Fibroblast of skin of right quadriceps (primary cell): Measurements from ENCODE around the gene MUC13.

Experiments used
- DNase-seq: peaks from one replicate; pipeline ENCODE4 v3.0.0-alpha.2; 2013

The MUC13 gene

DNA sequence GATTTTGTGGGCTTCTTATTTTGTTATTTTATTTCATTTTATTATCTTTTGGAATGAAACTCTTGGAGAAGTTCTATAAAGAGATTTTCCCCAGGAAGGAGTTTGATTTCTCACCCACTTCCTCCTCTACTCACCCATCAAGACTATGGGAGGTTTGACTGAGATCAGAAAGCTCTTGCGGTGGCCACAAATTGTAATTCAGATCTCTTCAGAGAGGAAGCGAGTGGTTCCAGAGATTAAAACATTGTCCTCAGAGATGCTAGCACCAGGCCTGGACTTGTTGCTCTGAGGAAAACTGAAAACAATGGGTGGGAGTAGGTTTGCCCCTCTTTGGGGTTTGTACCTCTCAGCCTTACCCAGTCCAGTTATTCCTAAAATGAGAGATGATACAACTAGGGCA, 8.1 kb upstream of the MUC13 start:
- DNase-seq, result no peak

DNA sequence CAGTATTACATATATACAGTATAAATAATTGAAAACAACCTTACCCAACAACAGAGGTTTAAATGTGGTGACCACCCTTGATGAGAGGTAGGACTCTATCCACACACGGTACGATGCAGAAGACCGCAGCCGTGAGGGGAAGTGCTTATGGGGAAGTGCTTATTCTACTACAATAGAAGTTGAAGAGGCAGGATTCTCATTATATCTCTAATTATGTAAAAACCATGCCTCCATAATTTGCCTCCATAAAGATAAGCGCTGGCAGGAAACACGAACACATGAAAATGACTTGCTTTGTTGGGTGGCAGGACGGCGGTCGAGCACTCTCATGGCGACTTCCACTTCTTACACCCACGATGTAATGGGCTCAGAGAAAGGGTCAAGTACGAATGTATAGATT, 7.2 kb upstream of the MUC13 start:
- DNase-seq, result no peak

DNA sequence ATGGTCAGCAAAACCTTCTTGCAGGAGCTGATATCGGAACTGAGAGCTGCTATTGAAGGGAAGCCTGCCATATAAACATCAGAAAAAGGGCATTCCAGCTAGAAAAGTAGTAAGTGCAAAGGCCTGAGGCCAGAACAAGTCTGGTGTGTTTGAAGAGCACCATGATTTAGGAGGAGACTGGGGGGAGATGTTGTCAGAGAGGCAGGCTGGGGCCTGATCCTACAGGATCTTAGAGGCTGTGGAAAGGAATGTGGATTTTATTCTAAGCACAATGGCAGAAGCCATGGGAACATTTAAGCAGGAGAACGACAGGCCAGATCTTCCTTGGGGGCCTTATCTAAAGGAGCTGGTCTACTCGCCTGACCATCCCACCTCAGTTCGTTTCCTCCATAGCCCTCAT, 5.1 kb upstream of the MUC13 start:
- no peak for DNase-seq

DNA sequence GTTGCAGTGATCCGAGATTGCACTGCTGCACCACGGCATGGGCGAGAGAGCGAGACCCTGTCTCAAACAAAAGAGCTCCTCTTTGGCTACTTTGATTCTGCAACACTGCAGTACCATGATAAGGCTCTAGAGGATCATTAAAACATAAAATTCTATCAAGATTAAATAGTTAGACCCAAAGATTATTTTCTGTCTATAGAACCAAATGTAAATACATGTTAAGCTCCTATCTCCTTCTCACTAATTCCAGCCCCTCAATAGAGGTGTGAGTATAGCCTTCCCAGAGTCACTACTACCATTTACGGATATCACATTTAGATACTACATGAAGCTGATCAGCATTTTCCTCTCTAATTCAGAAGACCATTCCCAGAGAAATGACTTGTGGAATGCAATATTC, 4.3 kb upstream of the MUC13 start:
- DNase-seq, result no peak

DNA sequence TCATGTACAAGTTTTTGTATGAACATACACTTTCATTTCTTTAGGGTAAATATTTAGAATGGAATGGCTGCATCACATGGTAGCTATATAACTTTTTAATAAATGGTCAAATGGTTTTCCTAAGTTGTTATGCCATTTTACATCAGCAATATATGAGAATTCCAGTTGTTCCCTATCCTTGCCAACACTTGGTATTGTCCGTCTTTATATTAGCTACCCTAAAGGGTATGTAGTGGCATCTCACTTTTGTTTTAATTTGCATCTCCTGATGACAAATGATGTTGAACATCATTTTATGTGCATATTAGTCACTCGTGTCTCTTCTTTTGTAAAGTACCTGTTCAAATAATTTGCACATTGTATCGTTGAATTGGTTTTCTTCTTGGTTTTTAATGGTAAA, 2.5 kb upstream of the MUC13 start:
- no peak for DNase-seq

DNA sequence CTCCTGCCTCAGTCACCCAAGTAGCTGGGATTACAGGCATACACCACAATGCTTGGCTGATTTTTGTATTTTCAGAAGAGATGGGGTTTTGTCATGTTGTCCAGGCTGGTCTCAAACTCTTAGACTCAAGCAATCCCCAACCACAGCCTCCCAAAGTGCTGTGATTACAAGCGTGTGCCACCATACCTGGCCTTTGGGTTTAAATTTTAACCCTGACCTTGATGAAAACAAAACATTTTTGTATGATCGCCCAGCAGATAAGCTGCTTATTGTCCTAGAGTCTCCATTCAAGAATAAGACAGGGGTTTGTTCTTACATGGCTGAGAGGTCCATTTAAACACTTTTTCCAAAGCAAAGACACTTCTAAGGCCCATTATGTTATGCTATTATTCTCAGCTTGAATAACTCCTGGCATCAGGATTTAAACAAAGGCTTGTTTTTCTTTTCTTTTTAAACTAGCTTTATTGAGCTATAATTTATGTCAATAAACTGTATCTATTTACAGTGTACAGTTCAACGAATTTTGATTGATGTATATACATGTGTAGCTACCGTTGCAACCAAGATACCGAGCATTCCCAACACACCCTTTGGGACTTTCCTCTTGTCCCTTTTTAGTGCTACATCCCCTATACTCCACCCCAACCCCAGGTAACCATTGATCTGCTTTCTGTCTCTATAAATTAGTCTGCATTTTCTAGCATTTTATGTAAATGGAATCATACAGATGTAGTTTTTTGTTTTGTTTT, 1.4 kb upstream of the MUC13 start:
- no peak for DNase-seq

DNA sequence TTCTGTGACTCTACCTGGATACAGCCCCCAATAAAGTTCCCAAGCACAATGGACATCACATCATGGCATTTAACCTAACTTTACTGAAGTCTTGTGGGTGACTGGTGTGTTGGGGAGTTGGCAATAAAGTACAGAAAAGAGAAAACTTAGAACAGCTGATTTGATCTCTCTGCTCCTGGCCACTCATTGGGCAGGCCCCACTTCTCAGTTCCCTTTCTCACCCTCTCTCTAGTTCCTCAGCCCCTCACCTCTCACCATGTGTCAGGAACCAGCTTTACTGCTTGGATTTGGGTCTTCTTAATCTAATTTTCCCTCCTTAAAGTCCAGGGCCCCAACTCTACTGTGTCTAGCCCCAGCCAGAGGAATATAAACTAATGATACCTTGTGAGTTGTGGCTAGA, 713 bp upstream of the MUC13 start:
- DNase-seq, result no peak

DNA sequence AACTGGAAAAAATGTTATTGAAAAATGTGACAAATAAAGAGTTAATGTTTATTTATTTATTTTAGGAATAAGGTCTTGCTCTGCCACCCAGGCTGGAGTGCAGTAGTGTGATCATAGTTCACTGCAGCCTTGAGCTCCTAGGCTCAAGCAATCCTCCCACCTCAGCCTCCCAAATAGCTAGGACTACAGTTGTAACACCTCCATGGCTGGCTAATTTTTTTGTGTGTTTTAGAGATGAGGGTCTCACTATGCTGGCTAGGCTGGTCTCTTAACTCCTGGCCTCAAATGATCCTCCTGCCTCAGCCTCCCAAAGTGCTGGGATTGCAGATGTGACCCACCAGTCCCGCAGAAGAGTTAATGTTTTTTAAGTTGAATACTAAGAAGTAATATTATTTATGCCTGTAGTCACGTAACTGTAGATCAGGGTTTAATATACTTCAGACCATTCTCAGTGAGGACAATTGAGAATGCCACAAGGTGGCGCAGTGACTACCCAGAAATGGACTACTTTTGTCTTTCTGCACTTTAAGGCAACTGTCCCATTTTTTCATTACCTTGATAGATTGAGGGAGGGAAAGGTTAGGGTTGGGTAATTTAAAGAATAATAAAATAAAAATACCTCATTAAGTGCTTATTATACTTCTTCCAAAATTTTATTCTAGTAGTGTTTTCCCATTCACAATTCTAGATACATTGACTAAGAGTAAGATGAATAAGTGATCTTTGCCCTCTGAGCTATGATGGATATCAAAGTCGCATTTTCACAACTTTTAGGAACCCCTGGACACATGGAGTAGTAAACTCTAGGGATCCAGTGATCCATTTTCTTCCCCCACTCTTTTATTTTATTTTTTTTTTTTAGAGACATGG, 6.0 kb downstream of the MUC13 start:
- peak; percentile 70 for DNase-seq

DNA sequence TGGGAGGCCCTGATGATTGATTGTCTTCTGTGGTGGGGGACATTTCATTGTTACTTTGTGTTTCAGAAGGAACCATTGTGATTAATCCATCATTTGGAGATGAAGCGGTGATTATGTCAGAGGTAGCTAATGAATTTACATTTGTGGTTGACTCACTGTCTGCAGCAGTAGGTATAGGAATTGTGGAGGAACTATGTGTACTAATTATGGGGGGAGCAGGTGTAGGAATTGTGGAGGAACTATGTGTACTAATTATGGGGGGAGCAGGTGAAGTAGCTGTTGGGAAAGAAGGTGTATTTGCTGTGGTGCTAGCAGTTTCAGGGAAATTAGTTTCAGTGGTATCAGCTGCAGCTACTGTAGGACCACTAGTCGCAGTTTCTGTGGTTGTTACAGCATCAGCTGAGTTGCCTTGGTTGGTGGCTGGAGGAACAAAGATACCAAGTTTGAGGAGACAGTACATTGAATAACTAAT, 6.9 kb downstream of the MUC13 start:
- DNase-seq, result no peak

DNA sequence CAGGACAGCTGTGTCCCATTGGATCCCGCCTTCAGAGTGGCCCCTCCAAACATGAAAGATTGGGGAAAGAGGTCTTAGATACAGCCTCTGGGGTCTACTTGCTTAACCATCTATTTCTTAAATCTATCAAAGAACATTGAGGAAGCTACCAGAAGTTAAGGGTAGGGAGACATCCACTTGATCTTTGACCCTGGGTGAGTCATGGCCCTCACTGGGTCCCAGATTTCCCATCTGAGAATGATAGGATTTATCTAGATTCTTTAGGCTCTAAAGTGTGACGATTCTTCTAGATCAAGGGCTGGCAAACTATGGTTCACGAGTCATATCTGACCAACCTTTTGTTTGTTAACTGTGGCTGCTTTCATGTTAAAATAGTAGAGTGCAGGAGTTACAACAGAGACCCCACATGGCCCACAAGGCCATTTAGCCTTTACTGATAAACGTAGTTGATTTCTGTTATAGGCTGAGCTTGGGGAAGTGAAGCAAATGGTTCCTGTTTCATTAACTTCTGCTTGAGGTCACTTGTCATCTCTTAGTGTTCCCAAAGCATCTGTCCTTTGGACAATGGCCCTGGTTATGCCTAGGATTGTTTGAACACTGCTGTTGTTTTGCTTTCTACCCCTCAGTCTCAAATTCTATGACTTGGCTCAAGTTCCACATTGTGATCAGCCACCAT, 8.0 kb downstream of the MUC13 start:
- no peak for DNase-seq

DNA sequence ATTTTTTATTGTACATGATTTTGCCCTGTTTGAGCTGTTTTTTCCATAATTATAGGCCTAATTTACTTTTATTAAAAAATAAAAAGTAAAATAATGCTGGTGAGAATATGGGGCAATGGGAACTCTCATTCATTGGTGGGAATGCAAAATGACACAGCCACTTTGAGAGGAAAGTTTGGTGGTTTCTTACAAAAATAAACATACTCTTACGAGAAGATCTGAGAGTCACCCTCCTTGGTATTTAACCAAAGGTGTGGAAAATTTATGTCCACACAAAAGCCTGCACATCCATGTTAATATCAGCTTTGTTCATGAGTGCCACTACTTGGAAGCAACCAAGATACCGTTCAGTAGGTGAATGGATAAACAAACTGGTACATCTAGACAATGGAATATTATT, 9.8 kb downstream of the MUC13 start:
- DNase-seq, result no peak

DNA sequence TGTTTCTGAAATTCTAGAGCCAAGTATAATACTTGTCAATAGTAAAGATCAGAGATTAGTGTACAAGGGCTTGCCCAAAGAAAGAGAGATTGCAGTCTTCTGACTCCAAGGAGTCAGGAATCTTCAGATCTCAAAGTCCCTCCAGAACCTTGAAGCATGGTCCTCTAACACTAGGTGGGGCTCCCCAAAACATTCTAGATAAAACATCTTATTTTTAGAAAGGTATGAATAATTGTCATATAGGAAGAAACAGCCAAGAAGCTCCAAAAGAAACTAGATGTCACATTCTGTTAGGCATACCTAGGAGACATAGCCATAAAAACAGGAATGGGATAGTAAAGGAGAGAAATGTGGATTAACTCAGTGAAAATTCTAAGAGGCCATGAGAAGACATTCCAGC, 10.7 kb downstream of the MUC13 start:
- peak; percentile 14 for DNase-seq

DNA sequence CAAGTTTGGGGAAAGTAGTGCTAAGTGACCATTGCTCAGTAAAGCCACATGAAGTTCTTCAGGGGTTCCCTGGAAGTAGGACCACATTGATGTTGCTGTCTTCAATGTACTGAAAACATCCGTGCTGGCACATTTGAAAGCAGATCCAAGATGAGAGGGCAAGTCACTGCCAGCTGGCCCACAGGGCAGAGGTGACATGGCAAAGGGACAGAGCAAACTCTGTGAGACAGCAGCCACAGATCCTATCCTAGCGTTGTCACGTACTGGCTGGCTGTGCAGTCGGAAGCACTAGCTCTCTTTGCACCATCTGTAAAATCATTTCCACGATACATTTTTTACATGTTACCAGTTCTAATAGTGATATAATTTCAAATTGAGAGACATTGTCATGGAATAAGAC, 13.8 kb downstream of the MUC13 start:
- DNase-seq, result no peak

DNA sequence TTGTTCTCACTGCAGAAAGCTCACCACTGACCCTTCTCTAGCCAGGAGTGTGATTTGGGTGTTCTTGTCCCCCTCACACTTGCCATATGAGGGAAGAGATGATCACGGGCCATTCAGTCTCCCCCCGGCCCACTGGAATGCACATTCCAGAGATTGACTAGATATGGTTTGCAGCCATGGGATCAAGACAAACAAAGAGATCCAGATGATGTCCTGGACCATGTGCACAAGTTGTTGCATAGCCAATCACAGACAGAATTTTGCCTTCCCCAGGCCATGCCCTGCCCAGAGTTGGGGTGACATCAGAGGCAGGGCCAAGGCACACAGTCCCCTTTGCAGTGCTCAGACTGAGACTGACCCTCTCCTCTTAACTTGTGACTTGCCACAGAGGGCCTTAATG, 14.8 kb downstream of the MUC13 start:
- peak; percentile 52 for DNase-seq

DNA sequence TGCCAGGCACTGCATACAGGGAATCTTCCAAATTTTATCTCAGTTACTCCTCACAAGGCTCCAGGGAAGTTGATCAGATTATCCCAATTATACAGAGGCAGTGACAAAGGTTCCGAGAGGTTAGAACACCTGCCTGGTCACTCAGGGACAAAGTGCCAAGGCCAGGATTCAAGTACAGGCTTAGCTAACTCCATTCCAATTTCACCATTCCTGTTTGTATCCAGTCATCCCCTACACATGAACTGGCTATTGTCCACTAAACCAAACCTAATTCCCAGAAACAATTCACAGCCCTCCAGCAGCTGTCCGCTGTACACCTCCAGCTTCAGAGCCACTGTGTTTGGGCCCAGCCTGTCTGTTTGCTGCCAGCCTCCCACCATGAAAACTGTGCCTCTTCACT, 16.0 kb downstream of the MUC13 start:
- DNase-seq, result no peak

DNA sequence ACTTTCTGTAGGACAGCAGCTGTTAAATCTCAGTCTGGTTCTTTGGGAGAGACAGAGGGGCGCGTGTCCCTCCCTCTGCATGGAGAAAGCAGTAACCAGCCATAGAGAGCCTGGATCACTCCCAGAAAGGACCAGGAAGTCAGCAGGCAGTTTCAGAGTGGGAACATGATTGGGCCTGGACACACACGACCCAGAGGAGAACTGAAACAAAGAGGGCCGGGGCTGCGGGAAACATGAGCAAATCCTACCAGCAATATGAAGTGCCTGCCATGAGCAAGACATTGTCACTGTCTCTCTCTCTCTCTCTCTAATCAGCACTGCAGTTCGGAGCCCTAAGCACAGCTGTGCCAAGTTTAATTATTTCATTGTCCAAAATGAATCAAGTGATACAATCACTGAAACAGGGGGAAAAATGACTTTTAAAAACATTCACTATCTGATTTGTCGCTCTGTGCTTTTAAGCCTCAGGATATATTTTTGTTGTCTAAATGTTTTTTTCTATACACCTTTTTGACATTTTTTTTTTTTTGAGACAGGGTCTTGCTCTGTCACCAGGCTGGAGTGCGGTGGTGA, 17.6 kb downstream of the MUC13 start:
- no peak for DNase-seq

DNA sequence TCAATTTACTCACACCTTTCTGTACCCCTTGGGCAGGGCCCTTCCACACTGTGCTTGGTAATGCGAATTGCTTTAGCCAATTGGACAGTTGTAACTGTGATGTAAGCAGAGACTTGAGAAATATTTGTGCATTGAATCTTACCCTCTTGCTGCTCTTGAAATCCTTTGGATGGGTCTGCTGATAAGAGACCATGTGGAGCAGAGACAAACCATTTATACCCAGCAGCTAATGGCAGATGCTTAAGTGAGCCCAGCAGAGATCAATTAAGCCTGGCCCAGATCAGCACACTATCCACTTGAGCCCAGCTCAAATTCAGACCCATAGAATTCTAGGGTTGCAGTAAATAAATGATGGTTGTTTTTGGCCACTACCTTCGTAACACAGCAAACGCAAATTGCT, 19.3 kb downstream of the MUC13 start:
- DNase-seq, result no peak

DNA sequence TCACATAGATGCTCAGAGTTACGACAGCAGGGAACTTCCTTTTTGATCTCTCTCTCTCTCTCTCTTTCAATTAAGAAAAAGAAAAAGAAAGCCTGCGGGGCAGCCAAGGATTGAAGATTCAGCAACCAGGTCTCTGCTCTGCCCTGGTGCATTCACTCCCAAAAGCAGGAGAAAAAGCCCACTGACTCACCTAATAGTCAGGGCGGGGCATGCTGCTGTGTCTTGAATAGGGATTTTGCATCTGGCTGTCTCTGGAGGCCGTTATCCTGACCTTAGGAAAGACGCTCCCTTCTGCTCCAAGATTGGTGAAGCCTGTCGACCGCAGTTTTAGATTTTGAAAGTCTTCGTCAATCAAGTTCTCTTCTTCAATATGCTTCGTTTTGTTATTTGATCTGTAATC, 26.6 kb downstream of the MUC13 start:
- DNase-seq, result no peak

DNA sequence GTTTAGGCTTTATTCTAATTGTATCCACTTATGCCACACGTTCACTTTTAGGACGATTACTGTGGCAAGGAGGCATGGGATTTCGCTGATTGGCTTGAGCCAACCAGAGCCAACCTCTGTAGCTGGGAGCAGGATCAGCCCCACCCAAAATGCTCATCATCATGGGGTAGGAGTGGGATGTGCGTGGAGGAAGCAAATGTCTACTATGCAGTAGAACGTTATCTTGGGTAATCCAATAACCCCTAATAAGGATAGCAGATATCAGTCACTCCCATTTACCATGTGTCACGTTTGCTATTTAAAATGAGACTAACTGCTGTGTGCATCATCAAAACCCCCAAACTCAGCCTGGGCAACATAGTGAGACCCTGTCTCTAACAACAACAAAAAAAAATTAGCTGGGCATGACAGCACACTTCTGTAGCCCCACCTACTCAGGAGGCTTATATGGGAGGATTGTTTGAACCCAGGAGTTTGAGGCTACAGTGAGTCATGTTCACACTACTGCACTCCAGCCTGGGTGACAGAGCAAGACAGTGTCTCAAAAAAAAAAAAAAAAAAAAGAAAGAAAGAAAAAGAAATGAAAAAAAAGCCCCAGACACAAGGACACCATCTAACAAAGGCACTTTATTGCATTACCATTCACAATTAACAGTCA, 29.6 kb downstream of the MUC13 start:
- DNase-seq, result no peak

DNA sequence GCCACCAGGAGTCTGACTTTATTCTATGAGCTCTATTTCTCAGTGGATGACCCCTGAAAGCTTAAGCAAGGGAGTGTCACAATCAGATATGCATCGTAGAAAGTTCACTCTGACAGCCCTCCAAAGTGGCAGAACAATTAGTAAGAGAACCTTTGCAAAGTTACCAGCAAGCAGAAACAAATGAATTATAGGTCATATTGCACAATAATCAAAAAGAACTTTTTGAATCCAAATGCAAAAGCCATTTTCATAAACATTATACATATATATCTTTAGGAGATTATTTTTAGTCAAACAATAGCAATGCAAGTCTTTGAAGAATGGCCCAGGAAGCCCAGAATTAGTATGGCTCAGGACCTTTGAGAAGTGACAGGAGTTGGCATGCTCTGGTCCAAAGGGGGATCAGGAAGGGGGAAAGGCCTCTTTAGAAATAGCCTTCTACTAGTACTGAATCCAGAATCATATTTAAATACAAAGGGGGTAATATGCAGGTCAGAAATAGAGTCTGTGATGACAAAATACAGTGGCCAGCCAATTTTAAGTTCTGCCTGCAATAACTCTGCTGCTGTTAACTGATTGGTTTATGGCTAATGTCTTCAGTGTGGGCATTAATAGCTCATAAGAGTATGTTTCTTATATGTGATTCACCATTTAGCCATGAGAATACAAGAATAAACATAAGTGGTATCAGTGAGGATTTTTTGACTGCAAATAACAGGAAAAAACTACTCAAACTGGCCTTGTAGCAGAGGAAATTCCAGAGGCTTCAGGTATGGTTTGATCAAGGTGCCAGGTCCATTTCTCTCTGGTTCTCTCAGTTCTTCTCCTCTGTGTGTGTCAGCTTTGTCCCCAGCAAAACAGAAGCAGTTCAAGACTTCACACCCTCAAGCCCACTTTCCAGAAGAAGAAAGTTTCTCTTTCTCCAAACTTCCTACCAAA, 30.4 kb downstream of the MUC13 start:
- DNase-seq, result peak; percentile 40

DNA sequence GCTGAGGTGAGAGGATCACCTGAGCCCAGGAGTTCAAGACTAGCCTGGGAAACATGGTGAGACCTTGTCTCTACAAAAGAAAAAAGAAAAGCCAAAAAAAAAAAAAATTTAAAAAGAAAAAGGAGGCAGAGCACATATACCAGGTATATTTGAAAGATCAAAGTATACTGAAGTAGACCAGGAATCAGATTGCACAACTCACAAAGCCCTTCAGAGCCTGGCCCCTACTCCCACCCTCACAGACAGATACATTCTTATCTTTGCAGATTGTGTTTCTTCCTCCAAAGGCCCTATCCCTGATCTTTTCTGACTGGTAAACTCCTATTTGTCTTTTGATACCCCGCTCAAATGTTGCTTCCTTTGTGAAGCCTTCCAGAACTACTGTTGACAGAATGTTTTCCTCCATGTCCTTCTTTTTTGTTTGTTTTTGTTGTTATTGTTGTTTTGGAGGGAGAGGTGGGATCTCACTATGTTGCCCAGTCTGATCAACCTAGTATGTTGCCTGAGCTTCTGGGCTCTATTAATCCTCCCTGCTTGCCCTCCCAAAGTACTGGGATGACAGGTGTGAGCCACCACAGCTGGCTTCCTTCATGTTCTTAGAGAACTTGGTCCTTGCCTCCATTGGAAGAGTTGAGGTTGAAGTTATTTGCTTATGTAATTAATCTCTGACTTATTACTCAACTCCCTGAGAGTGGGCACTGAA, 37.6 kb downstream of the MUC13 start:
- DNase-seq, result no peak
